Adipocyte (in vitro differentiated cells): Measurements from ENCODE around the gene B9D1.

Source experiments
- DNase-seq: peaks from one replicate; pipeline ENCODE4 v3.0.0-alpha.2; 2015; ENCODE audit warnings: low read depth
- H3K27me3 ChIP-seq: replicated peaks from 2 replicates; pipeline ENCODE4 v1.7.0; 2013; ENCODE audit warnings: mild to moderate bottlenecking, low read length, moderate library complexity; ENCODE audit not compliant: control insufficient read depth, insufficient read depth
- H3K36me3 ChIP-seq: 2 replicates; pipeline ENCODE4 v1.7.0; 2013; ENCODE audit warnings: low read length, mild to moderate bottlenecking, moderate library complexity; ENCODE audit not compliant: control insufficient read depth, insufficient read depth, severe bottlenecking
- H3K4me1 ChIP-seq: 2 replicates; pipeline ENCODE4 v1.7.0; 2013; ENCODE audit warnings: mild to moderate bottlenecking, low read length, moderate library complexity; ENCODE audit not compliant: control insufficient read depth, insufficient read depth
- H3K4me3 ChIP-seq: 2 replicates; pipeline ENCODE4 v1.7.0; 2013; ENCODE audit warnings: mild to moderate bottlenecking, low read length, moderate library complexity
- H3K9ac ChIP-seq: 2 replicates; pipeline ENCODE4 v1.7.0; 2013; ENCODE audit warnings: mild to moderate bottlenecking, low read length, moderate library complexity
- H3K9me3 ChIP-seq: 2 replicates; pipeline ENCODE4 v1.7.0; 2013; ENCODE audit warnings: mild to moderate bottlenecking, low read length, moderate library complexity; ENCODE audit not compliant: control insufficient read depth

The B9D1 gene

DNA sequence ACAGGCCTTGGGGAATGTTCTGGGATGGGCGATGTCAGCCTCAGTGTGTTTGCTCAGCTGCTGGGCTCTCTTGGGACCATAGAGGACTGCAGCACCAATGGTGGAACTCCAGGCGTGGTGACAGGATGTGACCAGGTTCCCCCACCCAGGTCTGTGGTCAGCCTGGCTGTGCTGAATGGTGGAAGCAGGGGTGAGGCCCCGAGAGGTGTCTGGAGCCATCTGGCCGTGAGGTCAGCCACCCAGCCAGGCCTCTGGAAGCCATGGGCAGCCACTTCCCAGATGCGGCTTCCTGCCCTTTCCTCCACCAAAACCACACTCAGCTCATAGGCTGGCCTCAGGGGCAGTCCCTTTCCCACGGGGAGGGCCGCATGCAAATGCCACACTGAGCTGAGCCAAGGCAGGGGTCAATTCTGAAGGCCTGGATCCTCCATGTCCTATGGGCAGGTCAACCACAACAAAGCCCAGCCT, 8.0 kb upstream of the B9D1 start:
- H3K27me3 ChIP-seq: no peaks in the 10 kb centered on the region
- no peak overlapping the region for H3K9ac ChIP-seq
- H3K4me3 ChIP-seq: no peak overlapping the region
- H3K9me3 ChIP-seq: no peaks in the 10 kb centered on the region
- peaks cover 16% of the 10 kb centered on the region for H3K4me1 ChIP-seq
- H3K36me3 ChIP-seq: no peaks in the 10 kb centered on the region
- DNase-seq: no peak

DNA sequence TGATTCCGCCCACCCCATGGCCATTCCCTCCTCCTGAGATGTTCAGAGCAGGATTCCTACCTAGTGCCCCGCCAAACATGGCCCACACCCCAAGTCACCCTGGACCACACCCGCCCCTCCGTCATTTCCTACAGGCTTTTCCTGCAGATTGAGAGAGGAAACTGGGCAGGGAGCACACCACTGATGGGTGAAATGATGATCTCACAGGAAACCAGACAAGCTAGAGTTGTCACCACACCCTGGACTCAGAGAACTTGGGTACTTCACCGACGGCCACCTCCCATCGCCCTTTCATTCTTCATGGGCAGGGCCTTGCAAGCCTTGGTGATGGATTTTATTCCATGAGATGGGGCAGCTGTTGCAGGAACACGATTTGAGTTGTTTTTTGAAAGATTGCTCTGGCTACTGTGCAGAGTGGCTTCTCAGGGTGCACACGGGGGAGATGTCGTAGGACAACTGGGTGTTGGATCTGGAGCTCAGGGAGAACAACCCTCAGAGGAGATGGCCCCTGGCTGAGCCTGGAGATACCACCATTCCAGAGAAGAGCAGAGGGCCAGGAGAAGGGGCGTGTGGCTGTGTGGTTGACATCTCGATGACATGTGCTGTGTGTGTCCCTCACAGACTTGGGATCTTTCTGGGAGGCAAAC, 7.4 kb upstream of the B9D1 start:
- Histone ChIP-seq H3K27me3 (no peaks in the 10 kb centered on the region), H3K9me3 (no peaks in the 10 kb centered on the region), H3K9ac (no peak overlapping the region), H3K4me3 (no peak overlapping the region), H3K36me3 (no peaks in the 10 kb centered on the region), H3K4me1 (peaks cover 18% of the 10 kb centered on the region)
- DNase-seq: no peak

DNA sequence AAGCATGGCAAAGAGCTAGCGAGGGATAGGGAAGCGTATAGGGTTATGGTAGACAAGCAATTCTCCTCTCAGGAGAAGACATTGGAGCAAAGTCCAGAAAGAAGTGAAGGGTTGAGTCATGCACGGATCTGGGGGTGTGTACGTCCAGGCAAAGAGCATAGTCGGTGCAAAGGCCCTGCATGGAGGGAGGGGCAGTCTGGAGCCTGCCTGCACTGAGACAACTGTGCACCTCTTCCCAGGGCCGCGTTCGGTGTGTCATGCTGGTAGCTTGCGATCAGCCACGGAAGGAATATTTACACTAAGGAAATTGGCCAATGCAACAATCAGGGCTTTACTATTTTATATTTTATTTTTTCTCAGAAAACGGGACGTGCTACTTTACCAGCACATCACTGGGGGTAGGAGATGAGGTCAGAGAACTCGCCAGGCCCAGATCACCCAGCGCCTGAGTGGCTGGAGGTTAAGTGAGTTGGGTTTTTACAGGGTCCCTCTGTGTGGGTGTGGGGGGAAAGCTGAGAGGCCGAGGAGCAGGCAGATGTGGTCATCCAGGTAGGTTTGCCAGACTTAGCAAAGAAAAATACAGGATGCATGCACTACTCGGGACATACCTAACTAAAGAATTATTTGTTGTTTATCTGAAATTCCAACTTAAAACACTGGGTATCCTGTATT, 6.7 kb upstream of the B9D1 start:
- H3K9me3 ChIP-seq: no peaks in the 10 kb centered on the region
- DNase-seq: no peak
- no peak overlapping the region for H3K9ac ChIP-seq
- no peak overlapping the region for H3K4me3 ChIP-seq
- no peaks in the 10 kb centered on the region for H3K27me3 ChIP-seq
- peaks cover 20% of the 10 kb centered on the region for H3K4me1 ChIP-seq
- no peaks in the 10 kb centered on the region for H3K36me3 ChIP-seq

DNA sequence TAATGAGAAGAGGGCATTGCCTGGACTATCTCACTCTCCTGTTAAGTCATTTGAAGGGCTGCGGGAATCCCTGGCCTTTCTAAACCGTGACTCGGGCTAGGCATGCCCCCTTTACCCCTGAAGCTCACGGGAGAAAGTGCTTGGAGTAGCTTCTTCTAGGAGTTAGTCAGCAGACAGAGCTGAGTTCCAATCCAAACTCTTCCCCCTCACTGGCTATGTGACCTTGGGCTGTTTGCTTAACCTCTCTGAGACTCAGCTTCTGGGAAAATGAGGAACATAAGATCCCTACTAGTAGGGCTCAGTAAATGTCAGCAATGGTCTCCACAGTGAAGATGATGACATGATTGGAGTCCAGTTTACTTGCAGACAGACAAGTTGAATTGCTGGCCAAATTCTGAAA, 5.7 kb upstream of the B9D1 start:
- DNase-seq: no peak
- H3K27me3 ChIP-seq: no peaks in the 10 kb centered on the region
- no peak overlapping the region for H3K4me3 ChIP-seq
- H3K9ac ChIP-seq: no peak overlapping the region
- H3K36me3 ChIP-seq: no peaks in the 10 kb centered on the region
- peaks cover 14% of the 10 kb centered on the region for H3K4me1 ChIP-seq
- H3K9me3 ChIP-seq: no peaks in the 10 kb centered on the region

DNA sequence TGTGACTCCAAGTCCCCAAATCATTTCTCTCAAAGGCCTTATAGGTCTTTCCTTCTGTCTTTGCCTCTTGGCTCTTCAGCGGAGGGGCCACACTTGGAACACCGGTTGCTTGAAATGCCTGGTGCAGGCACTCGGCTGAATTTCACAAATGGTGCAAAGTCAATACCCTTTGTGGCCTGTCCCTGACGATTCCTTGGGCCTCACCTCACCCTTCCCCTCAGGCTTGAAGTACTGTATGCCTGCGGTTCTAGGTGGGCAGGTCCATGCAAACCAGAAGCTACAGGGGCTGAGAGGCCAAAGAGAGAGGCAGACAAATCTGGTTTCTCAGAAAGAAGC, 4.1 kb upstream of the B9D1 start:
- H3K4me1 ChIP-seq: peaks cover 23% of the 10 kb centered on the region

DNA sequence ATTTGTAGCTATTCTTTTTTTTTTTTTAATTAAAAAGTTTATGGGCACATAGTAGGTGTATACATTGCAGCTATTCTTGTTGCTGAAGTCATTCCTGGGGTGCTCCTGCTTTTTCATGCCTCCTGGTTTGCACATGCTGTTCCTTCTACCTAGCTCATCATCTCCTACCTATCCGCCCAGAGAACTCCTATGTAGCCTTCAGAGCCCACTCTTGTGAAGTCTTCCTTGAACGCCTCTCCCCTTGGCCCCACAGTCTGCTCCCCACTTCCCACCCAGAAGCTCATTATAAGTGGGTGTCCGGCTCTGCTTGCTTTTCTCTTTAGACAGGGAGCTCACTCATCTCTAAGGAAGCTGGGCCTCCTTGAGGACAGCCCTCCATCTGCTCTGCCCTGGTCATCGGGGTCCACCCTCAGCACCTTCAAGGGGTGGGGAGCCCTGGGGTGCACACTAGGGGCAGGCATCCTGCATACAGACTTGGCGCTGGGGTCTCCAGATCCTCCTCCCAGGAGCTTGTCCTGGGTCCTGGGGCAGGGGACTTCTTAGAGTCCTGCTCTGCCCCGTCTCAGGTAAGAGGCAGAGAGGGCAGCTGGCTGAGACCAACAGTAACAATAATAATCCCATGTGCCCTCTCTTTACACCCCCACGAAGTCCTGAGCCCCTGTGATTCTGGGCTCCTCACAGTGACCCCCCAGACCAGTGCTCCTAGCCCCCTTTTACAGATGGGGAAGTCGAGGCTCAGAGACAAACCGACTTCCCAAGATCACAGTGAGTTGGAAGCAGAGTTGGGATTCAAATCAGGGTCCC, 3.5 kb upstream of the B9D1 start:
- Histone ChIP-seq H3K36me3 (no peaks in the 10 kb centered on the region), H3K4me3 (no peak overlapping the region), H3K27me3 (no peaks in the 10 kb centered on the region), H3K9me3 (no peaks in the 10 kb centered on the region), H3K4me1 (peaks cover 24% of the 10 kb centered on the region), H3K9ac (no peak overlapping the region)
- DNase-seq: no peak

More for the DNA sequence above, 4.1 kb upstream of the B9D1 start:
- DNase-seq: no peak
- Histone ChIP-seq H3K9ac (no peak overlapping the region), H3K36me3 (no peaks in the 10 kb centered on the region), H3K27me3 (no peaks in the 10 kb centered on the region), H3K9me3 (no peaks in the 10 kb centered on the region), H3K4me3 (no peak overlapping the region)

DNA sequence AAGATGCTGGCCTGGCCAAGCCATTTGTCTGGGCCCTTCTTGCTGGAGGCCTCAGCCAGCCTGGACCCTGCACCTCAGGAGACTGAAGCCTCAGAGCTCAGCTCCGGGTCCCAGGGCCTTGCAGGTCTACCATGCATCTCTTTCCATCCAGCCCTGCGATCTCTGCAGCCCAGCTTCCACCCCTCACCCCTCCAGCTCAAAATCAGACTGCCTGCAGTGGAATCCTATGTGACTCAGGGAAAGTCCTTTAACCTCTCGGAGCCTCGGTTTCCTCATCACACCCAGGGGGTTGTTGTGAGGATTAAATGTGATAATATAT, 2.9 kb upstream of the B9D1 start:
- no peaks in the 10 kb centered on the region for H3K36me3 ChIP-seq
- peaks cover 18% of the 10 kb centered on the region for H3K4me1 ChIP-seq
- H3K4me3 ChIP-seq: no peak overlapping the region
- no peaks in the 10 kb centered on the region for H3K9me3 ChIP-seq
- H3K9ac ChIP-seq: no peak overlapping the region
- H3K27me3 ChIP-seq: no peaks in the 10 kb centered on the region
- DNase-seq: no peak

DNA sequence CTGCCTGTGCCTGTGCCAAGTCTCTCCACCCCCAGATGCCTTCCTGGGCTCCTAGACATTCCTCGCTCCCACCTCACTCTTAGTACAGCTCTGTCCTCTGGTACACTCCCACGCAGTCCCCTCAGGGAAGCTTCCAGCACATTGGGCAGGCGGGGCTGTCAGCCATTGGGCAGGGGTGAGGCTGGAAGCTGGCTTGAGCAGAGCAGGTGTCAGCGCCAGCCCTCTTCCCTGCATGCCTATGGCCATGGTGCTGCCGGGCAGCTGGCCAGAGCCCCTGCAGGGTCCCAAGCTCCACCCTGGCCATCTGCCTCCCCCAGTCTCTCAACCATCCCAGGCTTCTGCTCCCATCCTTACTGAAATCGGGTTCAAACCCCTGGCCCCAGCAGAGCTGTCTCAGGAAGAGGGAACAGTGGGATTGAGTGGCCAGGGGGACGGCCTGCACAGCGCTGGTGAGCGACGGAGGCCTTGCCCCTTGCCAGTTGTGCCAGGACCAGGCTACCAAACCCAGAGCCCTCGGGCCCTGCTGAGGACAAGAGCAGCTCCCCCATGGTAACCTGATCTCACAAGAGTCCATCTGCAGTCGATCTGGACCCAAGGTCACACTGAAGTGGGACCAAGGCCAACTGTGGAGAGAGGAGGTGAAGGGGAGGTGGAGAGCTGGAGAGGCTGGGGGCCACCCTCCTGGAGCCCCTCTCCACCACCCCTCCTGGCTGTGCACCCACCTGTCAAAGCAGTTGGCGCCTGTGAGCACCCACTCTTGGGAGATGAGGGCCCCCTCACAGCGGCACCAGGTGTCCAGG, 2.4 kb upstream of the B9D1 start:
- no peaks in the 10 kb centered on the region for H3K27me3 ChIP-seq
- H3K4me1 ChIP-seq: peaks cover 18% of the 10 kb centered on the region
- no peaks in the 10 kb centered on the region for H3K9me3 ChIP-seq
- H3K36me3 ChIP-seq: no peaks in the 10 kb centered on the region
- H3K9ac ChIP-seq: no peak overlapping the region
- H3K4me3 ChIP-seq: no peak overlapping the region
- DNase-seq: peak; percentile 53

DNA sequence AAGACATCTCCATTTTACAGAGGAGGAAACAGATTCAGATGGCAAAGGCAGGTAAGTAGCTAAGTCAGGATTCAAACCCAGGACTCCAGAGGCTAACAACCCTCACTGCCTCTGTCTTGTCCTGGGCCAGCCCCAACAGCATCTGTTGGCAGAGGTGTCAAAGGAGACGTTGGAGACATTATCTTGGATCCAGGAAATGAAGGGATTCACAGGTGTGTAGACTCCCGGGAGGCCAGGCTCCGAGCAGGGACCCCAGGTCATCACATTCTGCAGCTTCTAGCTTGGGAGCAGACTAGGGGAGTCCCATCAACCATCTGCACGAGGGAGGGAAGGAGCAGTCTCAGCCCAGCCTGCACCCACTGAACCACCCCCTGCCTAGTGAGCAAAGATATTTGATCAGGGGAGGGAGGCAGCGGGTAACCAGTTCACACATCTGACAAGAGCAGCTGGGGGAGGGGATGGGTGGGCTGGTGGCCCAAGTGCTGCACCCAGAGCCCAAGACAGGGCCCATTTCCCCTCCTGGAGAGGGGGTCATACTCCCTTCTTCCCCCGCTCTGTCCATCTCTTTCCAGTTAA, 1.0 kb upstream of the B9D1 start:
- Histone ChIP-seq H3K4me1 (peaks cover 18% of the 10 kb centered on the region), H3K36me3 (no peaks in the 10 kb centered on the region), H3K27me3 (no peaks in the 10 kb centered on the region), H3K9ac (peak overlapping the region; percentile 84), H3K9me3 (no peaks in the 10 kb centered on the region), H3K4me3 (no peak overlapping the region)
- DNase-seq: no peak

DNA sequence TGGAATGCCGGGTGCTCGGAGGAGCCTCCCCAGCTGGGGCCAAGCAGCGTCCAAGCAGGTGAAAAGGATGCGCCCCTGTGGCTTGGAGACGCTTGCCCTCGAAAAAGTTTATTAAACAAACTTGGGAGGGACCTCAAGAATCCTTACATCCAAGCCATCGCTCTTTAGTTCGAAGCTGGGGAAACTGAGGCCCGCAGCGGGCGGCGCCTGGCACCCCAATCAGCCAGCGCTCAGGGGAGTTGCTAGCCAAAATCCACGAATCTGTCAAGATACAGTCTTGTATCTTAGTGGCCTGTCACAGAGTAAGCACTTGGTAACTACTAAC, 553 bp upstream of the B9D1 start:
- peak overlapping the region; percentile 84 for H3K9ac ChIP-seq
- no peaks in the 10 kb centered on the region for H3K36me3 ChIP-seq
- H3K4me3 ChIP-seq: peak overlapping the region; percentile 88

DNA sequence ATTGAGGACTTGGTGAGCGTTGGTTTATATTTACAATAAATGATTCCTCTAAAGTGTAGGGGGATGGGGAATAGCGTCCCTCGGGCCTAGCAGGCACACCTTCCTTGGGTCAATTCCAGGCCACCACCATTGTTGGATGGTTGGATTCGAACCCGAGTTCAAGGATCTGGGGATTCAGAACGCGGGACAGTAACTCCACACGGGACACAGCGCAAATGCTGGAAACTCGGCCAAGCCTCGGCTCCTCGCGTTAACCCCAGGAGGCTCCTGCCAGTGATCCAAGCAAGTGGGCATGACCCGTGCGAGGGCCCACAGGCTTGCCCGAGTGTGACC, 613 bp downstream of the B9D1 start:
- H3K9ac ChIP-seq: peak overlapping the region; percentile 84
- peaks cover 18% of the 10 kb centered on the region for H3K4me1 ChIP-seq
- no peaks in the 10 kb centered on the region for H3K36me3 ChIP-seq
- H3K9me3 ChIP-seq: no peaks in the 10 kb centered on the region
- no peak for DNase-seq
- peak overlapping the region; percentile 88 for H3K4me3 ChIP-seq
- no peaks in the 10 kb centered on the region for H3K27me3 ChIP-seq

More for the DNA sequence above, 553 bp upstream of the B9D1 start:
- no peak for DNase-seq
- peaks cover 18% of the 10 kb centered on the region for H3K4me1 ChIP-seq
- H3K27me3 ChIP-seq: no peaks in the 10 kb centered on the region
- H3K9me3 ChIP-seq: no peaks in the 10 kb centered on the region
